KMS-11 (cell line): Measurements from ENCODE around the gene PIK3R1.
A peak's percentile ranks its signal among the peaks of the same experiment; 100 is the strongest.

Experiments
- H2AFZ ChIP-seq: fragments of 200-600 bp; sonication (generic); 2 replicates; pipeline ENCODE4 v1.6.1; 2016; ENCODE audit warnings: antibody characterized with exemption, mixed run types, low read depth
- H3K27ac ChIP-seq: fragments of 200-600 bp; sonication (generic); 2 replicates; pipeline ENCODE4 v1.6.1; 2016; ENCODE audit warnings: mild to moderate bottlenecking, mixed run types
- H3K27me3 ChIP-seq: fragments of 200-600 bp; sonication (generic); 2 replicates; pipeline ENCODE4 v1.6.1; 2017; ENCODE audit warnings: mild to moderate bottlenecking, low read depth, mixed run types, moderate library complexity; ENCODE audit not compliant: insufficient read depth
- H3K36me3 ChIP-seq: fragments of 200-600 bp; sonication (generic); 2 replicates; pipeline ENCODE4 v1.6.1; 2017; ENCODE audit warnings: mild to moderate bottlenecking, mixed run types; ENCODE audit not compliant: insufficient read depth
- H3K4me1 ChIP-seq: fragments of 200-600 bp; sonication (generic); 2 replicates; pipeline ENCODE4 v1.6.1; 2016; ENCODE audit warnings: mild to moderate bottlenecking, low read depth, mixed run types; ENCODE audit not compliant: poor library complexity, severe bottlenecking
- H3K4me2 ChIP-seq: fragments of 200-600 bp; sonication (generic); 2 replicates; pipeline ENCODE4 v1.7.0; 2016; ENCODE audit warnings: mild to moderate bottlenecking, mixed run types
- H3K4me3 ChIP-seq: fragments of 200-600 bp; sonication (generic); IDR thresholded peaks from 2 replicates; pipeline ENCODE4 v1.6.1; 2017; ENCODE audit warnings: low read depth, low read length, mixed read lengths; ENCODE audit not compliant: insufficient read depth
- H3K79me2 ChIP-seq: fragments of 200-600 bp; sonication (generic); 2 replicates; pipeline ENCODE4 v1.6.1; 2016; ENCODE audit warnings: low read depth, mixed run types; ENCODE audit not compliant: insufficient read depth
- H3K9ac ChIP-seq: fragments of 200-600 bp; sonication (generic); 2 replicates; pipeline ENCODE4 v1.6.1; 2016; ENCODE audit warnings: mild to moderate bottlenecking, mixed run types
- H4K20me1 ChIP-seq: fragments of 200-600 bp; sonication (generic); 2 replicates; pipeline ENCODE4 v1.6.1; 2016; ENCODE audit warnings: mild to moderate bottlenecking, mixed run types; ENCODE audit not compliant: insufficient read depth
- CTCF ChIP-seq: fragments of 200-600 bp; sonication (generic); conservative IDR thresholded peaks from 2 replicates; pipeline ENCODE4 v1.6.1; 2017; ENCODE audit warnings: low read depth, mild to moderate bottlenecking, antibody characterized with exemption, low read length, moderate library complexity, mixed read lengths

Gene PIK3R1

GRCh38 chr5:68215208-68215897, at the start of gene PIK3R1:
Gene PIK3R1 (plus strand): TSS chr5:68215756. CDS start chr5:68226676, 10,920 bp downstream.
- Histone ChIP-seq H3K9ac (peak within 1 kb of the TSS; percentile 77), H3K4me1 (peaks cover 29% of the 10 kb centered on the region), H3K36me3 (no peaks in the 10 kb centered on the region), H4K20me1 (peaks cover 9% of the 10 kb centered on the region), H3K4me2 (peak within 1 kb of the TSS; percentile 94), H3K27ac (peak within 1 kb of the TSS; percentile 82), H3K79me2 (peaks cover 28% of the 10 kb centered on the region), H2AFZ (peak within 1 kb of the TSS; percentile 98), H3K27me3 (no peaks in the 10 kb centered on the region), H3K4me3 (peak within 1 kb of the TSS; percentile 44)
- TF ChIP-seq CTCF, result no peak

- peaks cover 17% of the 10 kb centered on the region for H3K4me1 ChIP-seq
- no peak overlapping the region for H3K4me2 ChIP-seq
- H3K36me3 ChIP-seq, result no peaks in the 10 kb centered on the region
- H3K27ac ChIP-seq, result no peak overlapping the region
- no peak overlapping the region for H3K4me3 ChIP-seq
- H4K20me1 ChIP-seq, result no peaks in the 10 kb centered on the region
- no peak overlapping the region for H2AFZ ChIP-seq
- no peak for TF ChIP-seq CTCF
- H3K9ac ChIP-seq, result no peak overlapping the region
- no peaks in the 10 kb centered on the region for H3K27me3 ChIP-seq
- no peaks in the 10 kb centered on the region for H3K79me2 ChIP-seq
Observed at GRCh38 chr5:68167195-68167651, 48.3 kb upstream of the PIK3R1 start.

GRCh38 chr5:68169903-68170302, 45.7 kb upstream of the PIK3R1 start:
- no peak for TF ChIP-seq CTCF
- no peaks in the 10 kb centered on the region for H3K27me3 ChIP-seq
- H3K27ac ChIP-seq, result no peak overlapping the region
- H3K9ac ChIP-seq, result no peak overlapping the region
- H3K4me3 ChIP-seq, result no peak overlapping the region
- H3K79me2 ChIP-seq, result no peaks in the 10 kb centered on the region
- H3K36me3 ChIP-seq, result no peaks in the 10 kb centered on the region
- no peaks in the 10 kb centered on the region for H4K20me1 ChIP-seq
- no peak overlapping the region for H2AFZ ChIP-seq
- no peak overlapping the region for H3K4me2 ChIP-seq
- H3K4me1 ChIP-seq, result peaks cover 17% of the 10 kb centered on the region

- Histone ChIP-seq H3K27me3 (no peaks in the 10 kb centered on the region), H3K4me2 (peak overlapping the region; percentile 44; the same call in 1 of the 2 replicates), H3K36me3 (no peaks in the 10 kb centered on the region), H2AFZ (peak overlapping the region; percentile 23; the same call in 1 of the 2 replicates), H4K20me1 (no peaks in the 10 kb centered on the region), H3K4me3 (no peak overlapping the region), H3K27ac (no peak overlapping the region), H3K9ac (no peak overlapping the region), H3K79me2 (no peaks in the 10 kb centered on the region), H3K4me1 (peaks cover 17% of the 10 kb centered on the region)
- TF ChIP-seq CTCF, result no peak
Observed at GRCh38 chr5:68170826-68171558, 44.6 kb upstream of the PIK3R1 start.
